GM23338 (cell line): ENCODE results near the gene MIEN1. TPM values are rescaled to one million over a fixed set of nuclear protein-coding genes. Genes with fewer than 3 reads are reported as not detected.

Source experiments
- ATAC-seq: fragments of 200-7000 bp; cut with Tn5 transposase; 3 replicates; pipeline ENCODE4 v1.9.1; 2020
- DNase-seq: peaks from one replicate; pipeline ENCODE4 v3.0.0-alpha.2; 2015; ENCODE audit warnings: low spot score
- H2AFZ ChIP-seq: fragments of 200-600 bp; sonication (generic); 2 replicates; pipeline ENCODE4 v1.8.0; 2016; ENCODE audit warnings: antibody characterized with exemption, mild to moderate bottlenecking, moderate library complexity
- H3F3A ChIP-seq: fragments of 200-600 bp; sonication (generic); replicated peaks from 2 replicates; pipeline ENCODE4 v1.8.0; 2017; ENCODE audit warnings: antibody characterized with exemption, mixed run types, low read depth
- H3K27ac ChIP-seq: fragments of 200-600 bp; sonication (generic); 2 replicates; pipeline ENCODE4 v1.6.1; 2016; ENCODE audit warnings: low read depth
- H3K27me3 ChIP-seq: fragments of 200-600 bp; sonication (generic); 2 replicates; pipeline ENCODE4 v1.8.0; 2016; ENCODE audit warnings: mild to moderate bottlenecking, mixed run types, moderate library complexity; ENCODE audit not compliant: insufficient read depth
- H3K36me3 ChIP-seq: fragments of 200-600 bp; sonication (generic); 2 replicates; pipeline ENCODE4 v1.8.0; 2016; ENCODE audit warnings: mild to moderate bottlenecking; ENCODE audit not compliant: insufficient read depth
- H3K4me1 ChIP-seq: fragments of 200-600 bp; sonication (generic); 2 replicates; pipeline ENCODE4 v1.8.0; 2016; ENCODE audit warnings: mild to moderate bottlenecking, moderate library complexity; ENCODE audit not compliant: insufficient read depth
- H3K4me2 ChIP-seq: fragments of 200-600 bp; sonication (generic); 2 replicates; pipeline ENCODE4 v1.7.1; 2017; ENCODE audit warnings: mixed run types
- H3K4me3 ChIP-seq: fragments of 200-600 bp; sonication (generic); 2 replicates; pipeline ENCODE4 v1.6.1; 2016; ENCODE audit warnings: mixed run types
- H3K79me2 ChIP-seq: fragments of 200-600 bp; sonication (generic); replicated peaks from 2 replicates; pipeline ENCODE4 v1.8.0; 2017; ENCODE audit warnings: mild to moderate bottlenecking; ENCODE audit not compliant: insufficient read depth
- H3K9me2 ChIP-seq: fragments of 200-600 bp; sonication (generic); 2 replicates; pipeline ENCODE4 v1.8.0; 2017; ENCODE audit not compliant: insufficient read depth
- H4K20me1 ChIP-seq: fragments of 200-600 bp; sonication (generic); replicated peaks from 2 replicates; pipeline ENCODE4 v1.8.0; 2017; ENCODE audit warnings: mild to moderate bottlenecking; ENCODE audit not compliant: insufficient read depth
- H3K27ac Mint-ChIP-seq: 2 replicates; pipeline ENCODE4 v1.8.0; 2020; ENCODE audit warnings: inconsistent platforms, mild to moderate bottlenecking, moderate library complexity, mixed read lengths
- H3K27me3 Mint-ChIP-seq: 3 replicates; pipeline ENCODE4 v1.8.0; 2022; ENCODE audit warnings: low read depth, mild to moderate bottlenecking, moderate library complexity, mixed read lengths, inconsistent platforms; ENCODE audit not compliant: insufficient read depth, poor library complexity
- H3K36me3 Mint-ChIP-seq: 3 replicates; pipeline ENCODE4 v1.8.0; 2021; ENCODE audit warnings: low read depth, mild to moderate bottlenecking, inconsistent platforms, moderate library complexity, mixed read lengths
- H3K4me1 Mint-ChIP-seq: 3 replicates; pipeline ENCODE4 v1.8.0; 2020; ENCODE audit warnings: mild to moderate bottlenecking, inconsistent platforms, mixed read lengths
- H3K4me3 Mint-ChIP-seq: 3 replicates; pipeline ENCODE4 v1.8.0; 2021; ENCODE audit warnings: moderate library complexity, mild to moderate bottlenecking, inconsistent platforms, mixed read lengths
- H3K9me3 Mint-ChIP-seq: 3 replicates; pipeline ENCODE4 v1.8.0; 2020; ENCODE audit warnings: moderate library complexity, mild to moderate bottlenecking, inconsistent platforms, mixed read lengths
- CREB1 ChIP-seq: fragments of 250-450 bp; sonication (Bioruptor Pico); IDR thresholded peaks from 2 replicates; pipeline ENCODE4 v1.5.0; 2020; ENCODE audit warnings: low read depth, mild to moderate bottlenecking, moderate library complexity
- EZH2 ChIP-seq: fragments of 200-600 bp; sonication (generic); IDR thresholded peaks from one replicate; pipeline ENCODE4 v1.8.0; 2017; ENCODE audit warnings: antibody characterized with exemption, mild to moderate bottlenecking, low read depth; ENCODE audit not compliant: unreplicated experiment
- EZH2phosphoT487 ChIP-seq: fragments of 200-600 bp; sonication (generic); IDR thresholded peaks from one replicate; pipeline ENCODE4 v1.8.1; 2018; ENCODE audit warnings: antibody characterized with exemption; ENCODE audit not compliant: unreplicated experiment
- JUNB ChIP-seq: IDR thresholded peaks from one replicate; pipeline ENCODE4 v1.6.1; 2016; ENCODE audit warnings: antibody characterized with exemption; ENCODE audit not compliant: unreplicated experiment
- POLR2AphosphoS5 ChIP-seq: IDR thresholded peaks from 2 replicates; pipeline ENCODE4 v1.6.1; 2016; ENCODE audit warnings: antibody characterized with exemption, low read depth
- STAT1 ChIP-seq: IDR thresholded peaks from one replicate; pipeline ENCODE4 v1.6.1; 2016; ENCODE audit warnings: antibody characterized with exemption; ENCODE audit not compliant: unreplicated experiment
- ZNF114 ChIP-seq: fragments of 250-450 bp; sonication (Bioruptor Pico); IDR thresholded peaks from 2 replicates; pipeline ENCODE4 v1.5.0; 2020; ENCODE audit warnings: mild to moderate bottlenecking, moderate library complexity
- ZNF331 ChIP-seq: fragments of 250-450 bp; sonication (Bioruptor Pico); IDR thresholded peaks from 2 replicates; pipeline ENCODE4 v1.5.0; 2020; ENCODE audit warnings: low read depth, mild to moderate bottlenecking, moderate library complexity
- long read RNA-seq: library from polyadenylated mRNA; unstranded; transcript quantifications from one replicate; pipeline ENCODE4 v2.0.0, GENCODE V29; 2020; ENCODE audit not compliant: unreplicated experiment
- polyA plus RNA-seq: library from polyadenylated mRNA; unstranded; fragments of >200 nt; fragmentation: Nextera tagmentation; extraction: Ambion mirVana; gene quantifications from 2 replicates; pipeline ENCODE4 v1.2.1, GENCODE V29; 2016
- total RNA-seq: library from RNA; depleted of rRNA; stranded (reverse); fragments of >200 nt; shearing (Covaris generic); gene quantifications from 2 replicates; pipeline ENCODE4 v1.2.3, GENCODE V29; 2014; rRNA removed
- TF ChIP-seq, protein P1 (sequence below), 2 experiments: fragments of 200-600 bp in 1 of 2; sonication (generic) in 1 of 2; conservative IDR thresholded peaks; 2 replicates each; pipeline versions ENCODE4 v1.5.1 to v1.6.1; 2016 to 2017; ENCODE audit warnings: antibody characterized with exemption in 2 of 2, low read depth in 2 of 2, mild to moderate bottlenecking in 2 of 2, moderate library complexity in 1 of 2
- TF ChIP-seq, protein P2 (sequence below): IDR thresholded peaks from 2 replicates; pipeline ENCODE4 v1.6.1; 2016; ENCODE audit warnings: antibody characterized with exemption
- TF ChIP-seq, protein P3 (sequence below): IDR thresholded peaks from one replicate; pipeline ENCODE4 v1.6.1; 2018; ENCODE audit warnings: antibody characterized with exemption; ENCODE audit not compliant: unreplicated experiment

MIEN1 gene, protein sequence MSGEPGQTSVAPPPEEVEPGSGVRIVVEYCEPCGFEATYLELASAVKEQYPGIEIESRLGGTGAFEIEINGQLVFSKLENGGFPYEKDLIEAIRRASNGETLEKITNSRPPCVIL
- total RNA-seq: 24.3 and 37.1 TPM in 2 replicates
- 91.8 and 106 TPM in 2 replicates for polyA plus RNA-seq
- long read RNA-seq, transcript MIEN1-201 (4 exons, 1,006 nt): major isoform, 36 of 43 reads
- long read RNA-seq, transcript MIEN1-202 (3 exons, 825 nt): minor isoform, 5 of 43 reads
- long read RNA-seq, partial matches to known transcripts: 0 of 43 reads
- long read RNA-seq, other reads (novel, unspliced or antisense): 1 of 43 reads

DNA sequence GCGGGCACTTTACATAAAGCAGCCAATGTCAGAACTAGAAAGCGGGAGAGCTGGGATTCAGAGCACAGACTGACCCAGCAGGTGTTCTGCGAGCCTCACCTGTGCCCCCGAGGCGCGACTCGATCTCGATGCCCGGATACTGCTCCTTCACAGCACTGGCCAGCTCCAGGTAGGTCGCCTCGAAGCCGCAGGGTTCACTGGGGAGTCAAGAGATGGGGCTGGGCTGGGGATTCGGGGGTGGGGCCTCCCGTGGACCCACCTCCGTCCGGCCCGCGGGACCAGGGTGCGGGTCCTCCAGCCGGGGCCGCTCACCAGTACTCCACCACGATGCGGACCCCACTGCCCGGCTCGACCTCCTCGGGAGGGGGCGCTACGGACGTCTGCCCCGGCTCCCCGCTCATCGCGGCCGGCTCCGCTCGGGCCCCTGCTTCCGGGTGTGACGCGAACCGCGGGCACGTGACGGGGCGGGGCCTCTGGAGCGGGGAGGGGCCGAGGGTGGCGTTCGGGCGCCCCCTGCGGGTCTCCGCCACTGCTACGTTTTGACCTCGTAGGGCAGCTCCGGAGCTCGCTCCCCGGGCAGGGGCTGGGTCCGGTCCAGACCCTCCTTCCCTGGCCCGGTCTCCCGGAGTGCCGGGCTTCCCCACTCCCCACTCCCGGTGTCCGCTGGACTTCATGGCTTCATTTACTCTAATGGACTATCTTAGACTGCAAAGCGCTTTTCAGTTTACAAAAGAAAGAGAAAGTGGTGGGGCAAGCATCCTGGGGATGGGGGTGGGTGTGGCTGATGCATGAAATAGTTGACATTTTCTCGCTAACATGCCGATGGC is at the start of gene MIEN1:
TSS of gene MIEN1 (minus strand) at position 438 of the 827 bp plus-strand sequence. CDS start at position 401, 37 bp downstream.
- H3K27ac ChIP-seq: peak within 1 kb of the TSS; percentile 90
- 0 out of 2 replicates have a peak, but pooled peaks cover 10% of the 10 kb centered on the region for H3K36me3 ChIP-seq
- ATAC-seq: peak; percentile 89
- no peaks in the 10 kb centered on the region for H3K79me2 ChIP-seq
- peak within 1 kb of the TSS; percentile 88 for H3K27ac Mint-ChIP-seq
- peaks cover 15% of the 10 kb centered on the region for H3K4me1 ChIP-seq
- peak; percentile 93 for DNase-seq
- H3F3A ChIP-seq: peaks cover 16% of the 10 kb centered on the region
- H2AFZ ChIP-seq: peak within 1 kb of the TSS; percentile 90
- H3K9me3 Mint-ChIP-seq: no peaks in the 10 kb centered on the region; the same call in 2 of the 3 replicates
- no peaks in the 10 kb centered on the region; the same call in 1 of the 2 replicates for H4K20me1 ChIP-seq
- H3K4me2 ChIP-seq: peak within 1 kb of the TSS; percentile 95
- peaks cover 27% of the 10 kb centered on the region for H3K27me3 Mint-ChIP-seq
- peaks cover 17% of the 10 kb centered on the region for H3K4me1 Mint-ChIP-seq
- H3K36me3 Mint-ChIP-seq: peaks cover 37% of the 10 kb centered on the region
- peak within 1 kb of the TSS; percentile 85 for H3K4me3 Mint-ChIP-seq
- peak within 1 kb of the TSS; percentile 81 for H3K4me3 ChIP-seq
- no peaks in the 10 kb centered on the region for H3K9me2 ChIP-seq
- TF ChIP-seq ZNF331 (CRISPR knock-in tag) (no peak), STAT1 (no peak), JUNB (no peak), POLR2AphosphoS5 (peak; percentile 66), EZH2 (no peak), ZNF114 (no peak), CREB1 (CRISPR knock-in tag) (peak; percentile 95), EZH2phosphoT487 (no peak)
- TF ChIP-seq, protein P1, sequence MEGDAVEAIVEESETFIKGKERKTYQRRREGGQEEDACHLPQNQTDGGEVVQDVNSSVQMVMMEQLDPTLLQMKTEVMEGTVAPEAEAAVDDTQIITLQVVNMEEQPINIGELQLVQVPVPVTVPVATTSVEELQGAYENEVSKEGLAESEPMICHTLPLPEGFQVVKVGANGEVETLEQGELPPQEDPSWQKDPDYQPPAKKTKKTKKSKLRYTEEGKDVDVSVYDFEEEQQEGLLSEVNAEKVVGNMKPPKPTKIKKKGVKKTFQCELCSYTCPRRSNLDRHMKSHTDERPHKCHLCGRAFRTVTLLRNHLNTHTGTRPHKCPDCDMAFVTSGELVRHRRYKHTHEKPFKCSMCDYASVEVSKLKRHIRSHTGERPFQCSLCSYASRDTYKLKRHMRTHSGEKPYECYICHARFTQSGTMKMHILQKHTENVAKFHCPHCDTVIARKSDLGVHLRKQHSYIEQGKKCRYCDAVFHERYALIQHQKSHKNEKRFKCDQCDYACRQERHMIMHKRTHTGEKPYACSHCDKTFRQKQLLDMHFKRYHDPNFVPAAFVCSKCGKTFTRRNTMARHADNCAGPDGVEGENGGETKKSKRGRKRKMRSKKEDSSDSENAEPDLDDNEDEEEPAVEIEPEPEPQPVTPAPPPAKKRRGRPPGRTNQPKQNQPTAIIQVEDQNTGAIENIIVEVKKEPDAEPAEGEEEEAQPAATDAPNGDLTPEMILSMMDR (conservative IDR thresholded peaks at IDR 0.05; ENCODE audit: low read depth in 2 of 2): peak; percentile 68 to 74
- TF ChIP-seq, protein P2, sequence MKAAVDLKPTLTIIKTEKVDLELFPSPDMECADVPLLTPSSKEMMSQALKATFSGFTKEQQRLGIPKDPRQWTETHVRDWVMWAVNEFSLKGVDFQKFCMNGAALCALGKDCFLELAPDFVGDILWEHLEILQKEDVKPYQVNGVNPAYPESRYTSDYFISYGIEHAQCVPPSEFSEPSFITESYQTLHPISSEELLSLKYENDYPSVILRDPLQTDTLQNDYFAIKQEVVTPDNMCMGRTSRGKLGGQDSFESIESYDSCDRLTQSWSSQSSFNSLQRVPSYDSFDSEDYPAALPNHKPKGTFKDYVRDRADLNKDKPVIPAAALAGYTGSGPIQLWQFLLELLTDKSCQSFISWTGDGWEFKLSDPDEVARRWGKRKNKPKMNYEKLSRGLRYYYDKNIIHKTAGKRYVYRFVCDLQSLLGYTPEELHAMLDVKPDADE: no peak
- TF ChIP-seq, protein P3, sequence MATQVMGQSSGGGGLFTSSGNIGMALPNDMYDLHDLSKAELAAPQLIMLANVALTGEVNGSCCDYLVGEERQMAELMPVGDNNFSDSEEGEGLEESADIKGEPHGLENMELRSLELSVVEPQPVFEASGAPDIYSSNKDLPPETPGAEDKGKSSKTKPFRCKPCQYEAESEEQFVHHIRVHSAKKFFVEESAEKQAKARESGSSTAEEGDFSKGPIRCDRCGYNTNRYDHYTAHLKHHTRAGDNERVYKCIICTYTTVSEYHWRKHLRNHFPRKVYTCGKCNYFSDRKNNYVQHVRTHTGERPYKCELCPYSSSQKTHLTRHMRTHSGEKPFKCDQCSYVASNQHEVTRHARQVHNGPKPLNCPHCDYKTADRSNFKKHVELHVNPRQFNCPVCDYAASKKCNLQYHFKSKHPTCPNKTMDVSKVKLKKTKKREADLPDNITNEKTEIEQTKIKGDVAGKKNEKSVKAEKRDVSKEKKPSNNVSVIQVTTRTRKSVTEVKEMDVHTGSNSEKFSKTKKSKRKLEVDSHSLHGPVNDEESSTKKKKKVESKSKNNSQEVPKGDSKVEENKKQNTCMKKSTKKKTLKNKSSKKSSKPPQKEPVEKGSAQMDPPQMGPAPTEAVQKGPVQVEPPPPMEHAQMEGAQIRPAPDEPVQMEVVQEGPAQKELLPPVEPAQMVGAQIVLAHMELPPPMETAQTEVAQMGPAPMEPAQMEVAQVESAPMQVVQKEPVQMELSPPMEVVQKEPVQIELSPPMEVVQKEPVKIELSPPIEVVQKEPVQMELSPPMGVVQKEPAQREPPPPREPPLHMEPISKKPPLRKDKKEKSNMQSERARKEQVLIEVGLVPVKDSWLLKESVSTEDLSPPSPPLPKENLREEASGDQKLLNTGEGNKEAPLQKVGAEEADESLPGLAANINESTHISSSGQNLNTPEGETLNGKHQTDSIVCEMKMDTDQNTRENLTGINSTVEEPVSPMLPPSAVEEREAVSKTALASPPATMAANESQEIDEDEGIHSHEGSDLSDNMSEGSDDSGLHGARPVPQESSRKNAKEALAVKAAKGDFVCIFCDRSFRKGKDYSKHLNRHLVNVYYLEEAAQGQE: no peak
- no peaks in the 10 kb centered on the region for H3K27me3 ChIP-seq
